GM12865 (cell line): ENCODE measurements around the gene KCNN4.

ENCODE experiments used
- DNase-seq: peaks from one replicate; pipeline ENCODE4 v3.0.0; 2010; ENCODE audit warnings: low read depth
- H3K4me3 ChIP-seq: 2 replicates; pipeline ENCODE4 v1.5.1; 2011; ENCODE audit warnings: mild to moderate bottlenecking, low read depth, low read length, control low read depth
- CTCF ChIP-seq: IDR thresholded peaks from 2 replicates; pipeline ENCODE4 v1.5.1; 2011; ENCODE audit warnings: low read length, control low read depth, low read depth, inconsistent platforms; ENCODE audit not compliant: insufficient read depth; ENCODE audit errors: missing control alignments

KCNN4 gene

GRCh38 chr19:43784241-43784980, 3.6 kb upstream of the KCNN4 start:
- peak; percentile 81 for DNase-seq
- no peak for TF ChIP-seq CTCF
- H3K4me3 ChIP-seq, result peak overlapping the region; percentile 41

- H3K4me3 ChIP-seq, result peak overlapping the region; percentile 41
- no peak for DNase-seq
- no peak for TF ChIP-seq CTCF
Measured at GRCh38 chr19:43783636-43784035, 2.9 kb upstream of the KCNN4 start.

GRCh38 chr19:43782689-43783231, 2.0 kb upstream of the KCNN4 start:
- TF ChIP-seq CTCF, result no peak
- H3K4me3 ChIP-seq, result peak overlapping the region; percentile 53
- peak; percentile 66 for DNase-seq

- TF ChIP-seq CTCF, result no peak
- H3K4me3 ChIP-seq, result peak overlapping the region; percentile 53
- no peak for DNase-seq
Measured at GRCh38 chr19:43782311-43782660, 1.5 kb upstream of the KCNN4 start.

- TF ChIP-seq CTCF, result no peak
- peak; percentile 39 for DNase-seq
- peak overlapping the region; percentile 53 for H3K4me3 ChIP-seq
Measured at GRCh38 chr19:43781630-43782310, 997 bp upstream of the KCNN4 start.

GRCh38 chr19:43779820-43780219, 953 bp downstream of the KCNN4 start:
- peak; percentile 60 for DNase-seq

More at GRCh38 chr19:43779820-43780219, 953 bp downstream of the KCNN4 start:
- TF ChIP-seq CTCF, result peak; percentile 41
- peak overlapping the region; percentile 53 for H3K4me3 ChIP-seq
